K562 (cell line): ENCODE measurements around the gene ZNF74.
"Not testable (repeated sequence)": the region's sequence is repeated elsewhere in the genome, so short reads cannot be mapped to it uniquely, and the experiment has no call there.

Experiments used
- CAMTA2 ChIP-seq: fragments of 250-450 bp; sonication (Bioruptor Pico); conservative IDR thresholded peaks from 2 replicates; pipeline ENCODE4 v1.5.1; 2022
- CEBPB ChIP-seq: fragments of 450-650 bp; IDR thresholded peaks from 2 replicates; pipeline ENCODE4 v1.6.1; 2016; ENCODE audit warnings: missing genetic modification characterization, missing compliant biosample characterization
- CTCF ChIP-seq, 3 experiments: IDR thresholded peaks in 2 of 3; conservative IDR thresholded peaks in 1 of 3; 2 replicates each; pipeline ENCODE4 v1.5.1; 2011 to 2012; ENCODE audit warnings: low read length in 3 of 3, mild to moderate bottlenecking in 3 of 3, control low read depth in 2 of 3, improper control_type of control experiment in 1 of 3, inconsistent platforms in 1 of 3, low read depth in 1 of 3, mixed read lengths in 1 of 3, moderate library complexity in 1 of 3; ENCODE audit not compliant: insufficient read depth in 2 of 3
- EGR1 ChIP-seq: fragments of 450-650 bp; conservative IDR thresholded peaks from 2 replicates; pipeline ENCODE4 v1.6.1; 2017; ENCODE audit warnings: mild to moderate bottlenecking
- EZH2 ChIP-seq: IDR thresholded peaks from 2 replicates; pipeline ENCODE4 v1.6.1; 2012; ENCODE audit warnings: low read depth, mild to moderate bottlenecking, inconsistent platforms, low read length, borderline replicate concordance
- MCM5 ChIP-seq: fragments of 450-650 bp; IDR thresholded peaks from 2 replicates; pipeline ENCODE4 v1.6.1; 2016; ENCODE audit warnings: low read depth
- NR2C1 ChIP-seq, 2 experiments: fragments of 450-650 bp; IDR thresholded peaks; 2 replicates each; pipeline ENCODE4 v1.6.1; 2017; ENCODE audit warnings: mild to moderate bottlenecking in 2 of 2, antibody characterized with exemption in 1 of 2, inconsistent platforms in 1 of 2, missing compliant biosample characterization in 1 of 2, missing genetic modification characterization in 1 of 2
- STAT5A ChIP-seq: IDR thresholded peaks from 2 replicates; pipeline ENCODE4 v1.6.1; 2012; ENCODE audit warnings: low read length, inconsistent platforms, borderline replicate concordance
- ZBTB11 ChIP-seq, 3 experiments: fragments of 200-800 bp in 1 of 3; fragments of 250-450 bp in 1 of 3; fragments of 450-650 bp in 1 of 3; sonication (Bioruptor Pico) in 1 of 3; sonication (Bioruptor generic) in 1 of 3; formaldehyde crosslinking in 1 of 3; IDR thresholded peaks; 2 replicates each; pipeline versions ENCODE4 v1.6.1 to v1.8.0; 2016 to 2022; ENCODE audit warnings: mild to moderate bottlenecking in 2 of 3, missing genetic modification characterization in 2 of 3, missing compliant biosample characterization in 1 of 3, moderate library complexity in 1 of 3
- ZNF274 ChIP-seq: IDR thresholded peaks from 2 replicates; pipeline ENCODE4 v1.6.1; 2011; ENCODE audit warnings: low read depth, mild to moderate bottlenecking, low read length, moderate library complexity, borderline replicate concordance
- TF ChIP-seq, protein P1 (sequence below), 2 experiments: fragments of 200-800 bp in 1 of 2; sonication (Bioruptor generic) in 1 of 2; sonication (generic) in 1 of 2; formaldehyde crosslinking in 1 of 2; IDR thresholded peaks in 1 of 2; conservative IDR thresholded peaks in 1 of 2; 2 replicates each; pipeline versions ENCODE4 v1.5.0 to v1.6.1; 2016 to 2020; ENCODE audit warnings: missing compliant biosample characterization in 1 of 2, missing genetic modification characterization in 1 of 2, missing genetic modification reagents in 1 of 2
- TF ChIP-seq, protein P2 (sequence below): sonication (generic); formaldehyde crosslinking; IDR thresholded peaks from 2 replicates; pipeline ENCODE4 v1.8.1; 2023; ENCODE audit warnings: mild to moderate bottlenecking, missing genetic modification reagents
- TF ChIP-seq, protein P3 (sequence below): fragments of 450-650 bp; IDR thresholded peaks from 2 replicates; pipeline ENCODE4 v1.6.1; 2017; ENCODE audit warnings: antibody characterized with exemption

GRCh38 chr22:20372406-20372854 is 21.5 kb upstream of the ZNF74 start:
- not testable (repeated sequence) for TF ChIP-seq MCM5; CTCF (IDR thresholded peaks at IDR 0.05 in 2 of 3, conservative IDR thresholded peaks at IDR 0.05 in 1 of 3; ENCODE audit: insufficient read depth in 2 of 3, low read depth in 1 of 3, low read length in 3 of 3); CAMTA2 (CRISPR knock-in tag); ZBTB11 (CRISPR knock-in tag; IDR thresholded peaks at IDR 0.05); NR2C1 (IDR thresholded peaks at IDR 0.05); NR2C1 (tag; IDR thresholded peaks at IDR 0.05); EZH2; CEBPB; EGR1; ZNF274; STAT5A
- TF ChIP-seq, protein P1, sequence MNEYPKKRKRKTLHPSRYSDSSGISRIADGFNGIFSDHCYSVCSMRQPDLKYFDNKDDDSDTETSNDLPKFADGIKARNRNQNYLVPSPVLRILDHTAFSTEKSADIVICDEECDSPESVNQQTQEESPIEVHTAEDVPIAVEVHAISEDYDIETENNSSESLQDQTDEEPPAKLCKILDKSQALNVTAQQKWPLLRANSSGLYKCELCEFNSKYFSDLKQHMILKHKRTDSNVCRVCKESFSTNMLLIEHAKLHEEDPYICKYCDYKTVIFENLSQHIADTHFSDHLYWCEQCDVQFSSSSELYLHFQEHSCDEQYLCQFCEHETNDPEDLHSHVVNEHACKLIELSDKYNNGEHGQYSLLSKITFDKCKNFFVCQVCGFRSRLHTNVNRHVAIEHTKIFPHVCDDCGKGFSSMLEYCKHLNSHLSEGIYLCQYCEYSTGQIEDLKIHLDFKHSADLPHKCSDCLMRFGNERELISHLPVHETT (CRISPR knock-in tag; conservative IDR thresholded peaks at IDR 0.05 in 1 of 2, IDR thresholded peaks at IDR 0.05 in 1 of 2): not testable (repeated sequence)
- TF ChIP-seq, protein P2, sequence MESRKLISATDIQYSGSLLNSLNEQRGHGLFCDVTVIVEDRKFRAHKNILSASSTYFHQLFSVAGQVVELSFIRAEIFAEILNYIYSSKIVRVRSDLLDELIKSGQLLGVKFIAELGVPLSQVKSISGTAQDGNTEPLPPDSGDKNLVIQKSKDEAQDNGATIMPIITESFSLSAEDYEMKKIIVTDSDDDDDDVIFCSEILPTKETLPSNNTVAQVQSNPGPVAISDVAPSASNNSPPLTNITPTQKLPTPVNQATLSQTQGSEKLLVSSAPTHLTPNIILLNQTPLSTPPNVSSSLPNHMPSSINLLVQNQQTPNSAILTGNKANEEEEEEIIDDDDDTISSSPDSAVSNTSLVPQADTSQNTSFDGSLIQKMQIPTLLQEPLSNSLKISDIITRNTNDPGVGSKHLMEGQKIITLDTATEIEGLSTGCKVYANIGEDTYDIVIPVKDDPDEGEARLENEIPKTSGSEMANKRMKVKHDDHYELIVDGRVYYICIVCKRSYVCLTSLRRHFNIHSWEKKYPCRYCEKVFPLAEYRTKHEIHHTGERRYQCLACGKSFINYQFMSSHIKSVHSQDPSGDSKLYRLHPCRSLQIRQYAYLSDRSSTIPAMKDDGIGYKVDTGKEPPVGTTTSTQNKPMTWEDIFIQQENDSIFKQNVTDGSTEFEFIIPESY (CRISPR knock-in tag): not testable (repeated sequence)
- TF ChIP-seq, protein P3, sequence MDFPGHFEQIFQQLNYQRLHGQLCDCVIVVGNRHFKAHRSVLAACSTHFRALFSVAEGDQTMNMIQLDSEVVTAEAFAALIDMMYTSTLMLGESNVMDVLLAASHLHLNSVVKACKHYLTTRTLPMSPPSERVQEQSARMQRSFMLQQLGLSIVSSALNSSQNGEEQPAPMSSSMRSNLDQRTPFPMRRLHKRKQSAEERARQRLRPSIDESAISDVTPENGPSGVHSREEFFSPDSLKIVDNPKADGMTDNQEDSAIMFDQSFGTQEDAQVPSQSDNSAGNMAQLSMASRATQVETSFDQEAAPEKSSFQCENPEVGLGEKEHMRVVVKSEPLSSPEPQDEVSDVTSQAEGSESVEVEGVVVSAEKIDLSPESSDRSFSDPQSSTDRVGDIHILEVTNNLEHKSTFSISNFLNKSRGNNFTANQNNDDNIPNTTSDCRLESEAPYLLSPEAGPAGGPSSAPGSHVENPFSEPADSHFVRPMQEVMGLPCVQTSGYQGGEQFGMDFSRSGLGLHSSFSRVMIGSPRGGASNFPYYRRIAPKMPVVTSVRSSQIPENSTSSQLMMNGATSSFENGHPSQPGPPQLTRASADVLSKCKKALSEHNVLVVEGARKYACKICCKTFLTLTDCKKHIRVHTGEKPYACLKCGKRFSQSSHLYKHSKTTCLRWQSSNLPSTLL: not testable (repeated sequence)
